HG03457 (cell line): Measurements from ENCODE around the gene PCDHB12.

ENCODE experiments used
- ATAC-seq: cut with Tn5 transposase; IDR thresholded peaks from one replicate; pipeline ENCODE4 v1.9.1; 2021; ENCODE audit warnings: moderate number of reproducible peaks; ENCODE audit not compliant: unreplicated experiment

The PCDHB12 gene

GRCh38 chr5:141260458-141261237, 52.1 kb downstream of the PCDHB12 start:
- no peak for ATAC-seq

- no peak for ATAC-seq
These were observed 52.7 kb downstream of the PCDHB12 start for GRCh38 chr5:141261238-141261546.
